ENCODE measurements around the gene TAF11L2.
"Not testable (repeated sequence)": the region's sequence is repeated elsewhere in the genome, so short reads cannot be mapped to it uniquely, and the experiment has no call there.

Gene TAF11L2

DNA sequence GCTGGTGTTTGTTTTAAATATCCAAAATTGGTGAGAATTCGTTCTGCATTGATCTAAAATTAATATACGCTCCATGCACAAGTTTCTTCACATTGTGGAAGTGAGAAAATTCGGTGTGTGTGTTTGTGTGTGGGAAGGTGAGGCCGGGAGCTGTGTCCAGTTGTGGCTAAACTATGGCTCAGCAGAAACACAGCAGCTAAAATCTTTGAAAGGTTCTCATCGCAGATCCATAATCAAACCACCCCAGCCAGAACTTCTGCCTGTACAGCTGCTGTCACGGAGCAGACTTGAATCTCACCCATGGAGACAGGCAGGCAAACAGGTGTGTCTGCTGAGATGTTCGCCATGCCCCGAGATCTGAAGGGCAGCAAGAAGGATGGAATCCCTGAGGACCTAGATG is at the start of gene TAF11L2:
Gene TAF11L2 (plus strand): TSS at position 301 of the 400 bp plus-strand sequence.
- in situ Hi-C loops (cut with MboI; ENCODE audit: low sequenced_read_pairs) = not testable (repeated sequence)

- in situ Hi-C loops (cut with MboI; ENCODE audit: low sequenced_read_pairs) = no loop called here
Observed at GRCh38 chr5:17448877-17449276, 49.2 kb upstream of the TAF11L2 start.

- in situ Hi-C loops (cut with MboI; ENCODE audit: low sequenced_read_pairs) = no loop called here
Observed at GRCh38 chr5:17452936-17453335, 45.1 kb upstream of the TAF11L2 start.

GRCh38 chr5:17455942-17456341 is 42.1 kb upstream of the TAF11L2 start:
- in situ Hi-C loops (cut with MboI; ENCODE audit: low sequenced_read_pairs) = no loop called here

- in situ Hi-C loops (cut with MboI; ENCODE audit: low sequenced_read_pairs) = no loop called here
Observed at GRCh38 chr5:17461793-17462192, 36.2 kb upstream of the TAF11L2 start.

DNA sequence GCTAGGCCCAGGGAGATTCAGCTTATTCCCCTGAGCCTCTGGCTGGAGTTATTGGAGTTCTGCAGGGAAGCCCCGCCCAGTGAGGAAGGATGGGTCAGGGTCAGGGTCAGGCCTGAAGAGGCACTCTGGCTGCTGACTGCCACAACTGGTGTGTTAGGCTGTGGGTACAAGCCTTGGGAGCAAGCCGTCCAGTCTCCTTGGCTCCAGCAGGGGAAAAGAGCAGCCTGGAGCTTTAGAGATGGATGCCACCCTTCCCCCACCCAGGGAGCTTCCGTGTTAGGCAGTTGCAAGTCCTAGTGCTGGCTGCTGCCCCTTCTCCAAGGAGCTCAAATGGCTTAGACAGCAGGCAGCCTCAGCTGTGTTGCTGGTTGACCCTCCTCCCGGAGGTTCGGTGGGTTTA is 34.4 kb upstream of the TAF11L2 start:
- in situ Hi-C loops (cut with MboI; ENCODE audit: low sequenced_read_pairs) = no loop called here

GRCh38 chr5:17470064-17470463 is 28.0 kb upstream of the TAF11L2 start:
- in situ Hi-C loops (cut with MboI; ENCODE audit: low sequenced_read_pairs) = no loop called here

GRCh38 chr5:17475064-17475463 is 23.0 kb upstream of the TAF11L2 start:
- in situ Hi-C loops (cut with MboI; ENCODE audit: low sequenced_read_pairs) = not testable (repeated sequence)

- in situ Hi-C loops (cut with MboI; ENCODE audit: low sequenced_read_pairs) = no loop called here
Observed at GRCh38 chr5:17477043-17477442, 21.0 kb upstream of the TAF11L2 start.

GRCh38 chr5:17477573-17478265 is 20.3 kb upstream of the TAF11L2 start:
- in situ Hi-C loops (cut with MboI; ENCODE audit: low sequenced_read_pairs) = no loop called here

- in situ Hi-C loops (cut with MboI; ENCODE audit: low sequenced_read_pairs) = no loop called here
Observed at GRCh38 chr5:17481378-17481777, 16.7 kb upstream of the TAF11L2 start.

DNA sequence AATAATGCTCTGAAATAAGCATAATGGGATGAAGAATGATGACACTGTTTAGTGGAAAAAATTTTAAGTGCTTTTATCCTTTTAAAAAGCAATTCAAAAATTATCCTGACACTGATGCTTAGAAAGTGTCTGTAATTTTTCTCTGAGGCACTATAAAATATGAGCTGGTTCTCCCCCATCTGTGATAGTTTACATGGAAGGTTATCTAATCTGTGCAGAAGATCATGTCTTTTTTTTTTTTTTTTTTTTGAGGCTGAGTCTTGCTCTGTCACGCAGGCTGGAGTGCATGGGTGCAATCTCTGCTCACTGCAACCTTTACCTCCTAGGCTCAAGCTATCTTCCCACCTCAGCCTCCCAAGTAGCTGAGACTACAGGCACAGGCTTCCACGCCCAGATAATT is 15.2 kb upstream of the TAF11L2 start:
- in situ Hi-C loops (cut with MboI; ENCODE audit: low sequenced_read_pairs) = no loop called here

DNA sequence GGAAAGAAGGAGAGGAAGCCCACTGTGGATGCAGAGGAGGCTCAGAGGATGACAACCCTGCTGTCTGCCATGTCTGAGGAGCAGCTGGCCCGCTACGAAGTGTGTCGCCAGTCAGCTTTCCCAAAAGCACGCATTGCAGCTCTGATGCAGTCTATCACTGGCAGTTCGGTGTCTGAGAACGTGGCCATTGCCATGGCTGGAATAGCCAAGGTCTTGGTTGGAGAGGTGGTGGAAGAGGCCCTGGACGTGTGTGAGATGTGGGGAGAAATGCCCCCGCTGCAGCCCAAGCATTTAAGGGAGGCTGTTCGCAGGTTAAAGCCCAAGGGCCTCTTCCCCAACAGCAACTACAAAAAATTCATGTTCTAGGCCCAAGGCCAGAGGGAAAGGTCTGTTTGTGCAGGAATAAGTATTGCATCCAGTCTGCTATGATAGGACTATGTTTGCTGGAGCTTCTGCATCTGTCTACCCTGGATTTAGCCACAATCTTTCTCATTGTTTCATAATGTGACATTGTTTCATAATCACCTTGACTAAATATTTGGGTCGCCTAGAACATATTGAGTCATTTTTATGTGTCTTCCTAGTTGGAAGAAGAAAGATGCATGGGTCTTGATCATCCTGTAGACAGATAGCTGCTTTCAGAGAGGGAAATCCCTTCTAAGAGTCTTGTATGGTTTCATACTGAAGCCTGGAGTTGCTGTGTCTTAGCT is 11.4 kb upstream of the TAF11L2 start:
- in situ Hi-C loops (cut with MboI; ENCODE audit: low sequenced_read_pairs) = not testable (repeated sequence)

DNA sequence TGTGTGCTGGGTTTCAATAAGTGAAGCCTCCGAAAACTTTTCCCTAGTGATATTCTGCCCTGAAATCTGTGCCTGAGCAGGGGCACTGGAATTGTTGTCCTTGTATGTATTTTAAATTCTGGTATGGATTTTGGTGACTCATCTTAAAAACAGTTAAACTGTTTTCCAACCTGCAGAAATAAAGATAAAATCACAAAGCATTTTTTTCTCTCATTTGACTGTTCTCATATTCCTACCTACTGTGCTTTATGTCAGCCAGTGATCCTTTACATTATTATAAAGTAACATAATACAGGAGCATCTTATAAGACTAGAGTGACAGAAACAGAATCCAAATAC is 10.9 kb upstream of the TAF11L2 start:
- in situ Hi-C loops (cut with MboI; ENCODE audit: low sequenced_read_pairs) = no loop called here

DNA sequence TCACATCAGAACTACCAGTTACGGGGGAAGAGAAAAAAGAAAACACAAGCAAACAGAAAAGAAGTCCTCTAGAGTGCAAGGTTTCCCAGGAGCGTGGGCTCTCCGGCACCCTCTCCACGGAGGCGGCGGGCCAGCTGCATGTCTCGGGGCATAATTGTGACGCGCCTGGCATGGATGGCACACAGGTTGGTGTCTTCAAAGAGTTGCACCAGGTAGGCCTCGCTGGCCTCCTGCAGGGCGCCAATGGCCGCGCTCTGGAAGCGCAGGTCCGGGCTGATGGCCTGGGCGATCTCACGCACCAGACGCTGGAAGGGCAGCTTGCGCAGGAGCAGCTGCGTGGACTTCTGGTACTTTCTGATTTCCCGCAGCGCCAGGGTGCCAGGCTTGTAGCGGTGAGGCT is 6.8 kb upstream of the TAF11L2 start:
- in situ Hi-C loops (cut with MboI; ENCODE audit: low sequenced_read_pairs) = not testable (repeated sequence)

DNA sequence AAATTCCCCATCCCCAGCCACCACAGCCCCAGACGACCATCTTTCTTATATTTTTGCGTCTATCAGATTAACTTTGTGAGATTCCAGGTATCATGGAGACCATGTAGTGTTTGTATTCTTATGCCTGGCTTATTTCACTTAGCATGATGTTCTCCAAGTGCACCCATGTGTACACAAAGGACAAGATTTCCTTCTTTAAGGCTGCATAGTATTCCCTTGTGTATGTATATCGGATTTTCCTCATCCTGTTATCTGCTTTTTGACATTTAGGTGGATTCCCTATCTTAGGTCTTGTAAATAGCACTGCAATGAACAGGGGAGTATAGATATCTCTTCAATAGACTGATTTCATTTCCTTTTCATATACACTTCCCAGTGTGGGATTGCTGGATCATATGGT is 5.3 kb upstream of the TAF11L2 start:
- in situ Hi-C loops (cut with MboI; ENCODE audit: low sequenced_read_pairs) = no loop called here

- in situ Hi-C loops (cut with MboI; ENCODE audit: low sequenced_read_pairs) = no loop called here
Observed at GRCh38 chr5:17497446-17497845, 585 bp upstream of the TAF11L2 start.

- in situ Hi-C loops (cut with MboI; ENCODE audit: low sequenced_read_pairs) = no loop called here
Observed at GRCh38 chr5:17511775-17512325, 13.8 kb downstream of the TAF11L2 start.

GRCh38 chr5:17517526-17517925 is 19.5 kb downstream of the TAF11L2 start:
- in situ Hi-C loops (cut with MboI; ENCODE audit: low sequenced_read_pairs) = not testable (repeated sequence)

- in situ Hi-C loops (cut with MboI; ENCODE audit: low sequenced_read_pairs) = not testable (repeated sequence)
Observed at GRCh38 chr5:17518067-17518466, 20.0 kb downstream of the TAF11L2 start, which contains the start of gene TAF11L3. TAF11L3 (plus strand) TSS chr5:17518367.

DNA sequence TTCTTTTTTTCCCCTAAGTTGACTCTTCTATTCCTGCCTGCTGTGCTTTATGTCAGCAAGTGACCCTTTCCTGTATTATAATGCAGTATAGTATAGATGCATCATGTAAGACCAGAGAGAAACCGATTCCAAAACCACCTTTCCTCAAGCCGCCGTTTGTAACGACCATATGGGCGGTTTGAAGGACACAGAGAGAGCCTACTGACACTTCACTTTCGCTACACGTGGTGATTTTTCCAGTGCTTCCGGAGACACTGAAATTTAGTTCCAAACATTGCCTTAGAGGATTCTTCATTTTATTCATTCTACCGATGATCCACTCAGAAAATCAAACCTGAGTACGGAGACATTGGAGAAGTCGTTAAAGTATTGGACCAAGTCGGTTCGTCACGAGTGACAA is 21.5 kb downstream of the TAF11L2 start:
- in situ Hi-C loops (cut with MboI; ENCODE audit: low sequenced_read_pairs) = not testable (repeated sequence)

DNA sequence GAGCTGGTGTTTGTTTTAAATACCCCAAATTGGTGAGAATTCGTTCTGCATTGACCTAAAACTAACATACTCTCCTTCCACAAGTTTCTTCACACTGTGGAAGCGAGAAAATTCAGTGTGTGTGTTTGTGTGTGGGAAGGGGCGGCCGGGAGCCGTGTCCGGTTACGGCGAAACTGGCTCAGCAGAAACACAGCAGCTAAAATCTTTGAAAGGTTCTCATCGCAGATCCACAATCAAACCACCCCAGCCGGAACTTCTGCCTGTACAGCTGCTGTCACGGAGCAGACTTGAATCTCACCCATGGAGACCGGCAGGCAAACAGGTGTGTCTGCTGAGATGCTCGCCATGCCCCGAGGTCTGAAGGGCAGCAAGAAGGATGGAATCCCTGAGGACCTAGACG is 23.5 kb downstream of the TAF11L2 start, which contains the start of gene TAF11L4:
Gene TAF11L4 (plus strand): TSS at position 301 of the 400 bp plus-strand sequence.
- in situ Hi-C loops (cut with MboI; ENCODE audit: low sequenced_read_pairs) = not testable (repeated sequence)
